ENCODE measurements around the gene GASK1A.

Gene GASK1A

DNA sequence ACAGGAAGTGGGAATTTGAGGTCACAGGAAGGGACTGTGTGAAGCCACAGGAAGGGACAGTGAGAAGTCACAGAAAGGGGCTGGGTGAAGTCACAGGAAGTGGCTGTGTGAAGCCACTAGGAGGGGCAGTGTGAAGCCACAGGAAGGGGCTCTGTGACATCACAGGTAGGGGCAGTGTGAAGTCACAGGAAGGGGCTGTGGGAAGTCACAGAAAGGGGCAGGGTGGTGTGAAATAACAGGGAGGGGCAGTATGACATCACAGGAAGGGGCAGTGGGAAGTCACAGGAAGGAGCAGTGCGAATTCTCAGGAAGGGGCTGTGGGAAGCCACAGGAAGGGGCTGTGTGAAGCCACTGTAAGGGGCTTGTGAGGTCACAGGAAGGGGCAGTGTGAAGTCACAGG lies 35.8 kb downstream of the GASK1A start:
- DNase-seq: no peak

DNA sequence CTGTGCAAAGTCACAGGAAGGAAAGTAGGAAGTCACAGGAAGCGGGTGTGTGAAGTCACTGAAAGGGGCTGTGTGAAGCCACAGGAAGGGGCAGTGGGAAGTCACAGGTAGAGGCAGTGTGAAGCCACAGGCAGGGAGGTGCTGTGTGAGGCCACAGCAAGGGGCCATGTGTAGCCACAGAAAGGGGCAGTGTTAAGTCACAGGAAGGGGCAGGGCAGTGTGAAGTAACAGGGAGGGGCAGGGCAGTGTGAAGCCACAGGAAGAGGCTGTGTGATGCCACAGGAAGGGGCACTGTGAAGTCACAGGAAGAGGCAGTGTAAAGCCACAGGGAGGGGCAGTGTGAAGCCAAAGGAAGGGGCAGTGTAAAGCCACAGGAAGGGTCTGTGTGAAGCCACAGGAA lies 36.5 kb downstream of the GASK1A start:
- no peak for DNase-seq

DNA sequence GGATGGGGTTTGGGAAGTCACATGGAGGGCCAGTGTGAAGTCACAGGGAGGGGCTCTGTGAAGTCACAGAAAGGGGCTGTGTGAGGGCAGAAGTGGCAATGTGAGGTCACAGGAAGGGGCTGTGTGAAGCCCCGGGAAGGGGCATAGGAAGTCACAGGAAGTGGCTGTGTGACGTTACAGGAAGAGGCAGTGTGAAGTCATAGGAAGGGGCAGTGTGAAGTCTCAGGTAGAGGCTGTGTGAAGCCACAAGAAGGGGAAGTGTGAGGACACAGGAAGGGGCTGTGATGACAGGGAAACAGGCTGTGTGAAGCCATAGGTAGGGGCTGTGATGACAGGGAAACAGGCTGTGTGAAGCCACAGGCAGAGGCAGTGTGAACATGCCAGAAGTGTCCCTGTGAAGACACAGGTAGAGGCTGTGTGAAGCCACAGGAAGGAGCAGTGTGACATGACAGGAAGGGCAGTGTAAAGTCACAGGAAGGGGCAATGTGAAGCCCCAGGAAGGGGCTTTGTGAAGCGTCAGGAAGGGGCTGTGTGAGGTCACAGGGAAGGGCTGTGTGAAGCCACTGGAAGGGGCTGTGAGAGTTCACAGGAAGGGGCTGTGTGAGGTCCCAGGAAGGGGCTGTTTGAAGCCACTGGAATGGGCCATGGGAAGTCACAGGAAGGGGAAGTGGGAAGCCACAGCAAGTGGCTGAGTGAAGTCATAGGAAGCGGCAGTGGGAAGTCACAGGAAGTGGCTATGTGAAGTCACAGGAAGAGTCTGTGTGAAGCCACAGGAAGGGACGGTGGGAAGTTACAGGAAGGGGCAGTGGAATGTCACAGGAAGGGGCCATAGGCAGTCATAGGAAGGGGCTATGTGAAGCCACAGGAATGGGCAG lies 37.1 kb downstream of the GASK1A start:
- no peak for DNase-seq

DNA sequence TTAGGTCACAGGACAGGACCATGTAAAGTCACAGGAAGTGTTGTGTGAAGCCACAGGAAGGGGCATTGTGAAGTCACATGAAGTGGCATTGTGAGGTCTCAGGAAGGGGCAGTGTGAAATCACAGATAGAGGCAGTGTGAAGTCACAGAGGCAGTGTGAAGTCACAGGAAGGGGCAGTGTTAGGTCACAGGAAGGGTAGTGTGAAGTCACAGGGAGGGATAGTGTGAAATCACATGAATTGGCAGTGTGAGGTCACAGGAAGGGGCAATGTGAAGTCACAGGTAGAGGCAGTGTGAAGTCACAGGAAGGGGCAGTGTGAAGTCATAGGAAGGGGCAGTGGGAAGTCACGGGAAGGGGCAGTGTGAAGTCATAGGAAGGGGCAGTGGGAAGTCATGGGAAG lies 37.9 kb downstream of the GASK1A start:
- no peak for DNase-seq

DNA sequence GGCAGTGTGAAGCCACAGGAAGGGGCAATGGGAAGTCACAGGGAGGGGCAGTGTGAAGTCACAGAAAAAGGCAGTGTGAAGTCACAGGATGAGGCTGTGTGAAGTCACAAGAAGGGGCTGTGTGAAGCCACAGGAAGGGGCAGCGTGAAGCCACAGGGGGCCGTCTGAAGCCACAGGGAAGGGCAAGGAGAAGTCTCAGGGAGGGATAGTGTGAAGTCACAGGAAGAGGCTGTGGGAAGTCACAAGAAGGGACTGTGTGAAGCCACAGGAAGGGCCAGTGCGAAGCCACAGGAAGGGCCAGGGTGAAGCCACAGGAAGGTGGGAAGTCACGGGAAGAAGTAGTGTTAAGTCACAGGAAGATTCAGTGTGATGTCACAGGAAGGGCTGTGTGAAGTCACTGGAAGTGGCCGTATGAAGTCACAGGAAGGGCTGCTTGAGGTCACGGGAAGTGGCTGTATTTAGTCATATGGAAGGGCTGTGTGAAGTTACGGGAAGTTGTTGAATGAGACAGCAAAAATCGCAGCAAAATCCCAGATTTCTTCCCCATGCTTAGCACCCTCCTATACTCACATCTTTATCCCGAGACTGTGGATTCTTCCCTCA lies 38.6 kb downstream of the GASK1A start:
- DNase-seq: no peak

DNA sequence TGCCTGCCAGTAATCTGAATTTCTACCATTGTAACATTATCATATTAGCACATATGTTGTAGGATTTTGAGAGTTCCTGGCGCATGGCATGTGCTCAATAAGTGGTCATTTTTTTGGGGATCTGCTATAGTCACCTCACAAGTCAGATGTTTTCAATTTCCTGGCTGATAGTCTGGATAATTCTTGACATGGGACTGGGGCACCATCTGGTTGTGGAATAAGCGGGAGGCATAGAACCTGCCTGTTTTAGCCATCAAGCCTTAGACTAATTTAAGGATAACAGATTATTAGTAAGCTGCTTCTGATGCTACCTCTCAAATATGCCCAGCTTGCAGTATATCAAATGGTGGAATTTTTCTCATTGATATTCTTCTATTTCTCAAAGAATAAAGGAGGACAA lies 39.1 kb downstream of the GASK1A start:
- no peak for DNase-seq

DNA sequence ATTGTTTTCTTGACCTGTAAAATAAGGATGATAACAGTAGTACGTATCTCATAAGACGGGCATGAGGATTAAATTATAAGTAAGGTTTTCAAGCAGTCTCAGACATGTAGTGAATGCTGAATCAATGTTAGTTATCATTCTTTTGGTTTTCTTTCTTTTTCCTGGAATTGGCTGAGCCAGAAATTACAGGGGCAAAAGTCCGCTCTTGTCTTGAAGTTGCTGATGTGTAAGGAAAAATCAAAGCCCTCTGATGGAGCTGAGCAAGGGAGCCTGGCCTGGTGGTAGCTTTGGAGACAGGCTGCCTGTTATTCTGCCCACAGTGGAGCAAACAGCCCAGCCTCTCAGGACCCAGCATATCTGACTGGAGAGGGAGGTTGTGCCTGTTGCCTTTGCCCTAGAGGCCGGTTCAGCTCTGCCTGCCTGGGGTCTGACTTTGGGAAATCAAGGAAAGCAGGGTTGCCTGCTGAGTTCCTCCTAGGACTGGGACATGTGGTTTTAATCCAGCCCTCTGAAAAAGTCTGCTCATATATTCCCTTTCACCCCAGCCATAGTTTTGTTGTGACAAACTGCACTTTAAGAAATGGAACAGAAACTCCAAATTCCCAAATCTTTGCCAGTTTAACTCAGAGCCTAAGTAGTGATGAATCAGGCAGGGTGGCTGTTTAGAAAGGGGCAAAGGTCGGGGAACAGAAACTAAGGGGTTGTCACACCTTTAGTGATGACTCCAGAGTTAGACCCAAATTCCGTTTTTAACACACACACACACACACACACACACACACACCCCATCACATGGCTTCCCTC lies 40.1 kb downstream of the GASK1A start:
- no peak for DNase-seq

DNA sequence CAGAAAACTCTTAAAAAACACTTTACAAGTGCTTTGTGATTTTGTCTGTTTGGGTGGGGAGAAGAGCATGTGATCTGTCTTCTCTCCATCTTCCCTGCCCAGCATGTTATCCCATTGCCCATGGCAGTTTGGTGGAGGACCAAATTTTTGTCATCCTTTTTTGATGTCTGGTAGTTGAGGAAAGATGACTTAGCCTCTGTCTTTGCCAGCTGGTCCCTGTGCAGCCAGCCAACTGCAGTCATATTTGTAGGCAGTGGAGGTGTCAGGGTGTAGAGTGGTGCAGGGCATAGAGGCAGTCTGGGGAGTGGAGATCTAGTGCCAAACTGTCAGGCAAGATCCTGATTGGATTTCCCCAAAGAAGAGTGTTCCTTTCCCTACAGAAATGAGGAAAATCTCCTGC lies 40.7 kb downstream of the GASK1A start:
- no peak for DNase-seq

DNA sequence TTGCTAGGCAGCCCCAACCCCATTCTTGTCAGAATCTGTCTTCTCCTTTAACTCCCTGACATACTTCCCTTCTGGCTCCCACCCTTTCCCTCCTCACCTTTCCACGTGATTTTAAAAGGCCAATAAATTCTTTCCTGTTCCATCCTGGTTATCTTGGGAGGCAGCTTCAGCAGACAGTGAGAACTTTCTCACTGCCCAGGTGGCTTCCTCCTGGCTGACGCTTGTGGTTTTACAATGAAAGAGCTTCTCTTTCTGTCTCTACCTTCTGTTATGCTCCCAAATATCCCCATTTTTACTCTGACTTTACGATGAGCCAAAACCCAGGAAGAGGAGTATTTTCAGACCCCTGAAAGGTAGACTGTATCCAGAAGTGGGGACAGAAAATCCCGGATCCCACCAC lies 42.1 kb downstream of the GASK1A start:
- no peak for DNase-seq

DNA sequence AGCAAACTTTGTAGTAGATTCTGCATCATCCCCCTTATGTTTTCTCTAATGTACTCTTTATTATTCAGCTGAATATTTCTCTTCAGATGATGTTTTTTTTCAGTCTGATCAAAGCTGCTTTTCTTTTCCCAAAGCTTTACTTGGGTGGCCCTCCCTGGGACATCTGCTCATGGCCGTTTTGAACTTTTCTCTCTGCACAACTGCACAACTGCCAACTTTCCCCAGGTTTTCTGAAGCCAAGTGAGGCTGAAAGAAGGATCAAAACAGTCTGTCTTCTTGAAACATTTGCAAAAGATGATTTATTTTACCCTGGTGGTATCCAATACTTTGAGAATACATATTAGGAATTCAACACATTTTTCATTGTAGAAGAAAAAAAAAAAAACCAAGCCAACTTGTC lies 43.0 kb downstream of the GASK1A start:
- no peak for DNase-seq

DNA sequence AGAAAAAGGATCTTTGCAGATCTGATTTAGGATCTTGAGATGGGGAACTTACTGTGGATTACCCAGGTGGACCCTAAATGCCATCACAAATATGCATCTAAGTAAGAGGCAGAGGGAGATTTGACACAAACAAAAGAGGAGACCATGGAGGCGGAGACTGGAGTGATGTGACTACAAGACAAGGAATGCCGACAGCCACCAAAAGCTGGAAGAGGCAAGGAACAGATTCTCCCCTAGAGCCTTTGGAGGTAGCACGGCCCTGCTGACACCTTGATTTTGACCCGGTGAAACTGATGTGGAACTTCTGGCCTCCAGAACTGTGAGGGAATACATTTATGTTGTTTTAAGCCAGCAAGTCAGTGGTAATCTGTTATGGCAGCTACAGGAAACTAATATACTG lies 44.0 kb downstream of the GASK1A start:
- DNase-seq: no peak

DNA sequence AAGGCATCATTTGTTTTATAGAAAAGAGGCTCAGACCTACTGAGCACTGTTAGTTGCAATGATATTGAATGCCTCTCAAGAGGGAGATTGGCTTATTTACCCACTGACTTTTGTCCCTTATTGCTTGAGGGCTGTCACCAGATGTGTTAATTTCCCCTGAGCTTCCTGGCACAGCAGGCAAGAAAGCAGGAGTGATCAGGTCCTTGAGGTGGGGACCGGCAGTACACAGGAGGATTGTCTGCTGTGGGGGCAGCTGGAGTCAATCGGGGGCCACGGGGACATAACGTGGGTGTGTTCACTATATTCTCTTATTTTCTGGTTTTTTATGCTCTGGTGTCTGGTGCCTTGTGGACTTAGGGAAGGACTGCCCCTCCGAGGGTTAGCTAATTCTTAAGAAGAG lies 44.6 kb downstream of the GASK1A start:
- DNase-seq: no peak

DNA sequence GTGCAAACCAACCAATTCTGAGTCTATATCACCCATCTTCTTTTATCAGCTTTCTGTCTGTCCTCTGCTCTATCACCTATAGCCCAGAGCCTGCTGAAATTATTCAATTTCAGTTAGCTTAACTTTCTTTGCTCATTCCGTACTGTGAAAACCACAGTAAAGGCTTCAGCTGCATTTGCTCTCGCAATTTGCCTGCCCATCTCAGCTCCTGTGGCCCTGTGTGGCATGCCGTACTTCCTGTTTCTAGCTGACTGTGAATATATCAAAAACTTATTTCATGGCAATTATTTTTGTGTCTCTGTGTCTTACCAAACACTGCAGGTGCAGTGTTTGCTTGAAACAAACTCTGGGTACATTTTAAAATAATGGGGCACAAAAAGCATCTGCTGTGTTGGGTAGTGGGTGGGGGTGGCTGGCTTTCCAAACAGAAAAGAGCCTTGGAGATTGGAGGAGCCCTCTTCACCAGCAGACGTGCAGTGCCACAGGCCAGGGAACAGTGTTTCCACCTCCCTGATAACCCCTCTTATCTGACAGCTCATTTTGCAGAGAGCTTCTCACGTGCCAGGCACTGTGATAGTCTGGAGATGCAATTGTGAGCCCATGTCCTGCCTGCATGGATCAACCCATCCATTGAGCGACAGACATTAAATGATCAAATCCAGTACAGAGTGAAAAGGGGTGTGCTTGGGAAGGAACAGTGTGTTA lies 45.2 kb downstream of the GASK1A start:
- peak; percentile 50 for DNase-seq

DNA sequence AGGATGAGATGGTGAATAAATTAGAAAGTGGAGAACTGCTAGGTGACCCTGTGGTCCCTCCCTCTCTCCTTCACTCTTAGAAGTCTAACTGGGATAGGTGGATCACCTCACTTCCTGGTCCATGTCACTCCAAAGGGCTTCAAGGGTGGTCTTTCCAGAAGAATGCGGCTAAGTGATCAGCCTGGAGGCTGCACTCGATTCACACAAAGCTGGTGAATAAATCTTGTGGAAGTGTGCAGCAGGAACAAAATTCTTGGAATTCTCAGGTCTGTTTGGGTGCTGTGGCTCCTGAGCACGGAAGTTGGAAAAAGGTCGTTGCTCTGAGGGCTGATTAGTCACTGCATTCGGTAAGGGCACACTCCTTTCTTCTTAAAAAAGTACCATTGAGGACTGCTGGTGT lies 46.3 kb downstream of the GASK1A start:
- DNase-seq: no peak

DNA sequence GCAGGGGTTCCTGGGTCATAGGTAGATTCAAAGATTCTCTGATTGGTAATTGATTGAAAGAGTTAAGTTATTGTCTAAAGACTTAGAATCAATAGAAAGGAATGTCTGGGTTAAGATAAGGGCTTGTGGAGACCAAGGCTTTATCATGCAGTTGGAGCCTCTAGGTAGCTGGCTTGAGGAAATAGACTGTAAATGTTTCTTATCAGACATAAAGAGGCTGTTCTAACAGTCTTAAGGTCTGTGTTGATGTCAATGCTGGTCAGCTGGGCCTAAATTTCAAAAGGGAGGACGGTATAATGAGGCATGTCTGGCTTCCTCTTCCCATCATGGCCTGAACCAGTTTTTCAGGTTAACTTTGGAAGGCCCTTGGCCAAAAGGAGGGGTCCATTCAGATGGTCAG lies 48.9 kb downstream of the GASK1A start:
- no peak for DNase-seq

DNA sequence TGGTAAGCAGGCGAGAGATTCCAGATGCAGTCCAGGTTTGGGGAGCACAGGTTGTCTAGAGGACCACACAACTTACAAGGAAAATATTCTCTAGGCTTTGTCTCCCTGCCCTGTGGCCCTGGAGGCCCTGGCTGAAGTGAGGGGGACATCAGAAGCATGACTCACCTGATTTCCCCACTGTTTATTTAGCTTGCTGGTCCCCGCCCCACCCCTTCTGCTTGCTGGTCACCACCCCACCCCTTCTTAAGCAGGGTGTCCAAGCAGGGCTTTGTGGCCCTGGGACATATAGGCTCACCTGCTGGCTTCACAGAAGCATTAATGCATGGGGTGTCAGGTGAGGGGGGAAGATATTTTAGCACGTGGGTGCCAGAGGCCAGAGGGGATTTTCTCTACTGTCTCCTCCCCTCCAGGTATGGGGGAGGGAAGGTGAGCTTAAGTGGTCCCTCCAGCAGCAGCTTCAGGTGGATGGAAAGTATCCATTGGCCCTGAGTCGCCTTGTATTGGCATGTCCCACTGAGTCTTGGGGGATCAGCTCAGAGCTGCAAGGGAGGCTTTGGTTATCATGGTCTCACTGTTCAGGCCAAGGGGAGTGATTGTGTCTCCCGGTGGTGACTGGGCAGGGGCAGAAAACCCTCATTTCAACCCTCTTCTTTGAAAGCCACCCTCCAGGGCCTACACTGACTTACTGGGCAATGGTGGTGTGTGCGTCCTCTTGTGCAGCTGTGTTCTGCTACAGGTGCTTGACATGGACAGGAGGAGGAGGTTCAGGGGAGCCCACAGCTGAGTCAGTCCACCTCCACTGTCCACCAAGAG lies 49.8 kb downstream of the GASK1A start:
- no peak for DNase-seq

DNA sequence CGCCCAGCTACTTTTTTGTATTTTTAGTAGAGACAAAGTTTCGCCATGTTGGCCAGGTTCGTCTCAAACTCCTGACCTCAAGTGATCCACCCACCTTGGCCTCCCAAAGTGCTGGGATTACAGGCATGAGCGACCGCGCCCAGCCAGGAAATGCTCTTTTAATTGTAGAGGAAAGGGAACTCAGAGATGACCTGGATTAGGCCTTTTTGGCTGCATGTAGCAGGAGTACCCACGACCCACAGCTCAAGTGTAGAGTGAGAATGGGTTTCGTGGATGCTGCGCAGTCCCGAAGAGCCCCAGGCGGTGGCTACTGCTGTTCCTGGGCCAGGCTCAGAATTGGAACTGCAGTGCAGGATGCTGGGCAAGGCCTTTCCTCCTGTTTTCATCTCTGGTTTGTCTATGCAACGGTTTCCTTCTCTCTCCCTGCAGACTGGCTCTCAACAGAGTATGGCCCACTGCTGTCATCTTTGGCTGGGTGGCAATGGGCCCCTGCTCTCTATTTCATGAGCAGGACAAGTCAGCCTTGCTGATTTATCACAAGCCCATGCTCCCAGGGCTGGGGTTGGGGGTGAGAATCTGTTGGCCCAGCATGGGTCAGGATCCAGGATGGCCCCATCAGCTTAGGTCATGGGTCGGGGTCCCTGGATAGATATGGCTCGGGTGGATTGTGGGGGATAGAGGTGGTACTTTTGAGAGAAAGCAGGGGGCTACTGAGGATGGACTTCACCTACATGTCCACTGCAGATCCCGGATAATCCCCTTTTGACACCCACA lies 51.2 kb downstream of the GASK1A start:
- no peak for DNase-seq

DNA sequence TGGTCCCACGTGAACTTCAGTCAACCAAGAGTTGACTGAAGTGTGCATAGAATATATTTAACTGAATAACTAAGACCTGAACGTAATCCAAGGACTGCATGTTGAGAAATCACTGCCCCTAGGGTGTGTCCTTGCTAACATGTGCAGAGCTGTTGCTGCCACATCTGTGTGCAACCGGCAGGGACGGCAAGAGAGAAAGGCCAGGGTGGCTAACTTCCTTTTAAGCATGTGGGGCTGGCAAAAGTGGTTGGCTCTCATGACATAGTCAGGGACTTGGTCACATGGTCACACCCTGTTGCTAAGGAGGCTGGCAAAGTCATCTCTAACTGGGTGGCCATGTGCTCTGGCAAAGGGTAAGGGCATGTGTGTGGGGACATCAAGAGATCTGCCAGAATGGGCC lies 52.4 kb downstream of the GASK1A start:
- no peak for DNase-seq

DNA sequence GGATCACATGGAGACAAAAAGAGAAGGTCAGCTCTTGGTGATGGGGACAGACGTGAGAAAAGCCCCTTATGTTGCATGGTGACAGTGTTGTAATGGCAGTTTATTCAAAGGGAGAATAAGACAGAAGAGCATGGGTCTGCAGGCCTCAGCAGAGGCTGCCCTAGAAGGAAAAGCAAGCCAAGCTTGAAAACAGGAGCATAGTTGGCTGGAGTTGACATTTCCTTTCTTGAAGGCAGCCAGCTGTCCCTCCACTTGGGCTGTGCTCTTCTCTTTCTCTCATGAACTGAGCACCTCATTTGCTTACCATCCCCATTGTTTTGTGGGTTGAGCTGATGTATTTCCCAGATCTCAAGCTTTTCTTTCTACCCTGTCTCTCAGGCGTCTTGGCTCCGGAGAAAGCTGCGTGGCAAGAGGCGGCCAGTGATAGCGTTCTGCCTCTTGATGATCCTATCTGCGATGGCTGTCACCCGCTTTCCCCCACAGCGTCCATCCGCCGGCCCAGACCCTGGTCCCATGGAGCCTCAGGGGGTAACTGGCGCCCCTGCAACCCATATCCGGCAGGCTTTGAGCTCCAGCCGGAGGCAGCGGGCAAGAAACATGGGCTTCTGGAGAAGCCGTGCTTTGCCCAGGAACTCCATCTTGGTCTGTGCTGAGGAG lies 52.9 kb downstream of the GASK1A start:
- DNase-seq: no peak

DNA sequence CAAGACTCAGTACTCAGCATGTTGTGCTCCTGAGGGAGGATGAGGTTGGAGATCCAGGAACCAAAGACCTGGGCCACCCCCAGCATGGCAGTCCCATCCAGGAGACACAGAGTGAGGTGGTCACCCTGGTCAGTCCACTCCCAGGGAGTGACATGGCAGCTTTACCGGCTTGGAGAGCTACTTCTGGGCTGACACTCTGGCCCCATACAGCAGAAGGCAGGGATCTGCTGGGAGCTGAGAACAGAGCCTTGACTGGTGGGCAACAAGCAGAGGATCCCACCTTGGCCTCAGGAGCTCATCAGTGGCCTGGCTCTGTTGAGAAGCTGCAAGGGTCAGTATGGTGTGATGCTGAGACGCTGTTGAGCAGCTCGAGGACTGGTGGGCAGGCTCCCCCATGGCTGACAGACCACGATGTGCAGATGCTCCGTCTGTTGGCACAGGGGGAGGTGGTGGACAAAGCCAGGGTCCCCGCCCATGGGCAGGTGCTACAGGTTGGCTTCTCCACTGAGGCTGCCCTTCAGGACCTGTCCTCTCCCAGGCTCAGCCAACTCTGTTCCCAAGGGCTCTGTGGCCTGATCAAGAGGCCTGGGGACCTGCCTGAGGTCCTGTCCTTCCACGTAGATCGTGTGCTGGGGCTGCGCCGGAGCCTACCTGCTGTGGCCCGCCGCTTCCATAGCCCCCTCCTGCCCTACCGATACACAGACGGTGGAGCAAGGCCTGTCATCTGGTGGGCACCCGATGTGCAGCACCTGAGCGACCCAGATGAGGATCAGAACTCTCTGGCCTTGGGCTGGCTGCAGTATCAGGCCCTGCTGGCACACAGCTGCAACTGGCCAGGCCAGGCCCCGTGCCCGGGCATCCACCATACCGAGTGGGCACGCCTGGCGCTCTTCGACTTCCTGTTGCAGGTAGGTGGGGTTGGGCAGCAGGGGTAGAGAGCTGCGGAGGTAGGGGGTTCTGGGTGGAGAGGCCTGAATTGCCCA lies 53.8 kb downstream of the GASK1A start:
- no peak for DNase-seq

All from activated gamma-delta T cell treated with Interleukin-2 at 50 U/mL for 16 hours (primary cell).